HG03064 (cell line): ENCODE data around the gene TEDC2.
A peak's percentile ranks its signal among the peaks of the same experiment; 100 is the strongest.

Experiments used
- ATAC-seq: cut with Tn5 transposase; IDR thresholded peaks from one replicate; pipeline ENCODE4 v1.9.1; 2021; ENCODE audit warnings: low read depth; ENCODE audit not compliant: unreplicated experiment

Gene TEDC2

GRCh38 chr16:2508722-2509400 lies 49.0 kb downstream of the TEDC2 start:
- no peak for ATAC-seq

GRCh38 chr16:2511128-2511800 lies 51.4 kb downstream of the TEDC2 start:
- no peak for ATAC-seq

- ATAC-seq, result no peak
Observed at GRCh38 chr16:2511996-2512734, 52.3 kb downstream of the TEDC2 start.

- no peak for ATAC-seq
Observed at GRCh38 chr16:2512735-2513404, 53.0 kb downstream of the TEDC2 start.

GRCh38 chr16:2513405-2514332 lies 53.8 kb downstream of the TEDC2 start, which contains the start of gene ATP6V0C:
TSS of gene ATP6V0C (plus strand) at chr16:2513952. CDS start at chr16:2514104, 152 bp downstream.
- peak; percentile 57 for ATAC-seq
